GM18507 (cell line): ENCODE data around the gene ERP27.

Source experiments
- DNase-seq: peaks from one replicate; pipeline ENCODE4 v3.0.0; 2011; ENCODE audit warnings: low read depth; ENCODE audit not compliant: insufficient read length; ENCODE audit errors: extremely low spot score
- FAIRE-seq: peaks from 2 replicates; lab custom pipeline; 2011; peaks lifted over from hg19 to GRCh38; lab: Jason Lieb, UNC

Gene ERP27

GRCh38 chr12:14938301-14938700, at the start of gene ERP27:
TSS of gene ERP27 (minus strand) at chr12:14938537. CDS start at chr12:14938508, 29 bp downstream.
- DNase-seq = no peak
- FAIRE-seq = no peak

DNA sequence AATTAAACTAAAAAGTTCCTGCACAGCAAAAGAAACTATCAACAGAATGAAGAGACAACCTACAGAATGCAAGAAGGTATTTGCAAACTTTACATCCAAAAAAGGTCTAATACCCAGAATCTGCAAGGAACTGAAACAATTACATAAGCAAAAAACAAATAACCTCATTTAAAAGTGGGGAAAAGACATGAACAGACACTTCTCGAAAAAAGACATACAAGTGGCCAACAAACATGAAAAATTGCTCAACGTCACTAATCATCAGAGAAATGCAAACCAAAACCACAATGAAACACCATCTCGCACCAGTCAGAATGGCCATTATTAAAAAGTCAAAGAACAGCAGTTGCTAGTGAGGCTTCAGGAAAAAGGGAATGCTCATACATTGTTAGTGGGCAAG, 49.7 kb upstream of the ERP27 start:
- DNase-seq = no peak

DNA sequence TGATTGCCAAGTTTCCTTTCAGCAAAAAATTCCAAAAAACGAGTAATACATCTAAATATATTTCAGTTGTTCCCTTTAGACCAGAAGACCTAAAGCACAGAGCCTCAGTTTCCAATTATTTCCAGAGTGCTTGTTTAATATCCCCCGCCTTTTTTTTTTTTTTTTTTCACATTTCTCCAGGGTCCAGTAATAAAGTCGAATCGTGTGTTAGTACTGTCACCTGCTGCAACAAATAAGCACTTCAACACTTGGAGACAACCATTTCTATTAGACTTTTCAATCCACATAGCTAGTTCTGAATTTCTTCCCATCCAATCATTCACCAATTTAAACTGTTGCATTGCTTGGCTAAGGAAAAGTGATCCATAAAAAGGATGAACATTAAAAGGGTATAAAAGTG, 48.1 kb upstream of the ERP27 start:
- no peak for FAIRE-seq
- DNase-seq = no peak

More for the DNA sequence above, 49.7 kb upstream of the ERP27 start:
- FAIRE-seq = peak; percentile 67

GRCh38 chr12:14984766-14985285, 46.5 kb upstream of the ERP27 start:
- DNase-seq (no peak), FAIRE-seq (no peak)

DNA sequence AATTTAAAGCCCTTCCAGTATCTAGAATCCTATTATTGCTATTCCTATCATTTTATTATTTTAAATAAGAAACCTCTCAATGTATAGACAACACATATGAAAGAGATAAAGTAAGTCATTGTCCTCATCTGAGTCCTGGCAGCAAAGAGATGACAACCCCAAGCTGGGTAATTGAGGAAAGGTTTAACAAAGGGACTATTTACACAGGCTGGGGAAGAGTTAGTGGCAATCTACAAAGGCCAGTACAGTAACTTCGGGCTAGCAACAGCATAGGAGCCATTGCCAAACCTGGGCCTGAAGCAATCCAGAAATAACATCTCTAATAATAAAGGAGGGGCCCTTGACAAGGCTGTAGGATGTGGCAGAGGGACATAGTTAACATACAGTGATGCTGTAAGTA, 45.7 kb upstream of the ERP27 start:
- DNase-seq (no peak), FAIRE-seq (no peak)

DNA sequence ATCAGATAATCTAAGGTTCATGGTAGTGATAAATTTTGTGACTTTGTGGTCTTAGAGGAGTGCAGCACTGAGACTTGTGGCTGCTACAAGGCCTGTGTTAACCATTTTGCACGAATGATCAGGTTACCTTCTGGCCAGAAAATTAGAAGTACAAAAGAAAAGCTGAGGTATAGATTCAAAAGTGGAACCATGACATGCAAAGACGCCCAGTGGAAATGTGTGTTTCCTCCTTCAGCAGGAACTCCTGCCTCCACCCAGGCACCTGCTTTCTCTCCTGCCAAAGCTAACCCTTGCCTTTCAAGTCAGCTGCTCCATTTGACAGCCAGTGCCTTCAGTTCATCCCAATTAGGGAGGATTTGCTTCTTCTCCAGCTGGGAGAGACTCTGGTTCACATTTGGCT, 44.7 kb upstream of the ERP27 start:
- FAIRE-seq = peak; percentile 35
- DNase-seq = no peak

DNA sequence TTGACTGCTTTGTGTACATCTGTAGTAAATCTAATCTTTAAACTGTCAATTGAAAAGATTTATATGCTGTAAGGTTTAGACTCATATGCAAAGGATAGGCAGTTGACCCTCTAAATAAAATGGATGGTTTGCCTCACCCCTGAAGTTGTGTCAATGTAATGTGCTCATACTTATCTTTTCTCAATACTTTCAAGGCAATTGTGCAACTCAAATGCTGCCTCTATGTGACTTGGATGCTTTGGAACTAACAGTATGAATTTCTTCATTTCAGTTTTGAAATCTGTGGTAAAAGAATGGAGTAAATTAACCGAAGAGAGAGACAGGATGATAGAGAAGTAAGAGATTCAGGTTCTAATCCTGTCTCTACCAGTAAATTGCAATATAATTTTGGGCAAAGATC, 44.2 kb upstream of the ERP27 start:
- DNase-seq (no peak), FAIRE-seq (no peak)

- DNase-seq (no peak), FAIRE-seq (no peak)
Observed at GRCh38 chr12:14981049-14981448, 42.7 kb upstream of the ERP27 start.

DNA sequence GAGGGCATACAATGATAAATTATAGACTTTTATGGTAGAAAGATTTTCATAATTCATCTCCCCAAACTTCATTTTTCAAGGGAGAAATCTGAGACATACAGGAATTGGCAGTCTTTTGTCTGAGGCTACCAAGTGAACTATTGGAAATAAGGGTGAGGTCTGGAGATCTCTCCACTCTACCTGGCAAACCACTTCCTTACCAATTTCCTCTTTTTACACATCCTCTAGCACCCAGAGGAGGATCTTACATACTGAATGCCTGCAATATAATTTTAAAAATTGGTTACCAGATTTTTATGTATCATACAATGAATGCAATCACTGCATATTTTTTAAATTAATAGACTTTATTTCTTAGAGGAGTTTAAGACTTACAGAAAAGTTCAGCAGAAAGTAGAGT, 41.1 kb upstream of the ERP27 start:
- no peak for FAIRE-seq
- DNase-seq = no peak

DNA sequence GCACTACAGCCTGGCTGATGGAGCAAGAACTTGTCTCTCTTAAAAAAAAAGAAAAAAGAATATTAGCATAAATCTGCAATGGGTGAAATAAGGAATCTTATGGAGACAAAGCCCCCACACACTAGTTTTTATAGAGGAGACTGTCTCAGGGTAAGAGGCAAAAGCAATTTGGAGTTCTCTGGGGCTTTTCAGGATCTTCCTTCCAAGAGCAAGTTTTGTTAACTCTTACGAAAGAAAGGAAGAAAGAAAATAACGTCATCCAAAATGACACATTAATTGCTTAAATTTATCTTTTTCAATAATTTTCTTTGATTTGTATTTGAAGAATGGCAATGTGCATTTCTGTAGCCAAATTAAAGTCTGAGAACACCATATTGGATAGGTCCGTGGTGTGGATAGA, 38.3 kb upstream of the ERP27 start:
- no peak for DNase-seq
- FAIRE-seq = no peak

DNA sequence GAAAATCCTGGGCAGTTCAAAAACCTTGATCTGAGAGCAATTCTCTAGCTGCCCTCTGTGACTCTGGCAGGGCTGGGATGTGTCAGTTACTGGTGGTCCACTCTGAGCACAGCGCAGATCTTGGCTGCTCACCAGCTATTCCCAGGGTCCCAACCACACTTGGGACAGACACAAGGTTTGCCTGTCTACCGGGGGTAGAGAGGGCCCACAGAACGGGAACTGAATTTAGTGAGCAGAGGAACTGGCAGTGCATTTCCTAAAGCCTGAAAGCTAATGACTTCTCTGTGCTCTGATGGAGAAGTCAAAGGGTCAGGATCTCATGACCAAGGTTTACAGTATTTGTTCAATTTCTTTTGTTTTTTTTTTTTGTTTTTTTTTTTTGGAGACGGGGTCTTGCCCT, 37.1 kb upstream of the ERP27 start:
- DNase-seq (no peak), FAIRE-seq (no peak)

DNA sequence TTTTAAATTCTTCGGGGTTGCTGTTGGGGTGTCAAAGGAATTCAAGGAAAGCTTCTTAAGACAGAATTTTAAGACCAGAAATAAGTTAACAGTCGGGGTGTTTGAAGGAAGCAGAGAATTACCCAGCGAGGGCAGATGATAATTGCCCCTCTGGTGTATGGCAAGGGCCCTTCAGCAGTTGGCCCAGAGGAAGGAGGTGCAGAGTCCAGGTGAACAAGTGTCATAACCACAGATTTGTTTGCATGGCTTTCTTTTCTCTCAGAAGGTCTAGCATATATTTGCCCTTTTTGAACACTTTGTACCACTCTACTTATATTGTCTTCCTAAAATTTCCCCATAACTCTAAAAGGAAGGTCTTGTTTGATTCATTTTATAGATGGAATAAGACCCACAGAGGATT, 36.3 kb upstream of the ERP27 start:
- FAIRE-seq = no peak
- no peak for DNase-seq

- DNase-seq (no peak), FAIRE-seq (no peak)
Observed at GRCh38 chr12:14972816-14973215, 34.5 kb upstream of the ERP27 start, which contains the start of gene PDE6H. TSS of gene PDE6H (plus strand) at chr12:14973042. CDS start at chr12:14978013, 4,971 bp downstream.

- no peak for FAIRE-seq
- DNase-seq = no peak
Observed at GRCh38 chr12:14970473-14970872, 32.1 kb upstream of the ERP27 start.

GRCh38 chr12:14968478-14968877, 30.1 kb upstream of the ERP27 start:
- no peak for FAIRE-seq
- no peak for DNase-seq

- FAIRE-seq (no peak), DNase-seq (no peak)
Observed at GRCh38 chr12:14965221-14965620, 26.9 kb upstream of the ERP27 start.

DNA sequence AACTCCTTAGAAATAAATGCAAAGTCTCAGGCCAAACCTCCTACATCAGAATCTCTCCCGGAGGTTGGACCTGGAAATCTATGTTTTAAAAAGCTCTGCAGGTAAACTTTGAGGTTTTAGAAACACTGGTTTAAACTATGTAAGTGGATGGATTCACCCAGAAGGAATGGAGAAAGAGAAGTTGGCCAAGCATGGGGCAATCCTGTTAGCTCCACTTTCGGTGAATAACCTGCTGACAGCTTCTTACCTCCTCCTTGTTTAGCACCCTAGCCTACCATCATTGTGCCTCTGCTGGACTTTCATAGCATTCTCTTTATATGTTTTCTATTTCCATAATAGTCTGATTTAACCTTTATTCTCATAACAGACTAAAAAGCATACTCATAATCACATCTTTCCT, 26.1 kb upstream of the ERP27 start:
- FAIRE-seq = no peak
- no peak for DNase-seq

DNA sequence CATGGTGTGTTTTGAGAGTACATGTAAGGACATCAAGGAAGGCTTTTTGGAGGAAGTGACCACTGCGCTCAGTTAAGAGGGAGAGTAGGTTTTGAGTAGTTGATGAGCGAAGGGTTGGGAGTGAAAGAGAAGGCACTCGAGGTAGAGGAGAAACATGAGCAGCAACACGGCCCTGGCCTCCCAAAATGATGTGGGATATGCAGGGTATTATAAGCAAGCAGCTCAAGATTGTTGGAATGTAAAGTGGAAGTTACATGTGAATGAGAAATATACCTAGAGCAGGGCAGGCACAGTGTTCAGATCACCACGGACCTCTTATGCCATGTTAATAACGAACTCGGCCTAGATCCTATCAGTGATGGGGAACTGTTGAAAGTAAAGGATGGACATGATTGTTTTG, 25.2 kb upstream of the ERP27 start:
- DNase-seq = no peak
- FAIRE-seq = peak; percentile 31

- FAIRE-seq (no peak), DNase-seq (no peak)
Observed at GRCh38 chr12:14962797-14963196, 24.5 kb upstream of the ERP27 start.

GRCh38 chr12:14962153-14962539, 23.8 kb upstream of the ERP27 start:
- peak; percentile 18 for FAIRE-seq
- no peak for DNase-seq

DNA sequence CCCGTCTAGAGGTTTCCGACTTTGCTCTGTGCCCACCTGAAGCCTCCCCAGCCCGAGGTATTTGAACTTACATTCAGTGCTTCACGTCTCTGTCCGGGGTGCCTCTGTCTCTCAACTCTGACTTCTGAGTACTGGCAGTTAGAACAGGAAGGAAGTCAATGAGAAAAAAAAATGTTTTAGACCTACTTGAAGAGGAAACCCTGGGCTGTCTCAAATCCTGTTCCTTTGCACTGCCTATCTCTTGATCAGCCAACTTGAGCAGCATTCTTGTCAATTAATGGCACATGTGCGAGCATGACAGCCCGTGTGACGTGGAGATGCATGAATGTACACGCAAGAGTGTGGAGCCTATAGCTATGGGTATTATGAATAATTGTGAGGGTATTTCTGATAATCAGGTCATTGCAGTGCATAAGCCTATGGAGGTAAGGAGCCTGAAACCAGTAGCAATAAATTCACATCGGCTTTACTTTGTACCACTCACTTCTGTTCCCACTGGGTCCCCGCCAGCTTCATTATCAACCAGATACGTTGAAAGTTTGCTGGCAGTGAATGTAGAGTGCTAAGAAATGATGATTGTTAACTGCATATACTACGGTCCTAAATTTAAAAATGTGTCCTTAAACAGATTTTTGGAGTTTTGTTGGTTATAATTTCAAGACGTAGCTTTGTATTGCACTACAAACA, 23.3 kb upstream of the ERP27 start, which contains the start of gene ARHGDIB:
ARHGDIB (minus strand) TSS at position 136 of the 687 bp plus-strand sequence. CDS start 10,889 bp downstream, outside the sequence.
- DNase-seq (peak; percentile 25), FAIRE-seq (peak; percentile 96)
